Liver (tissue), 3 donors: ENCODE results near the gene TRPM8.
A peak's percentile ranks its signal among the peaks of the same experiment; 100 is the strongest.

ENCODE experiments used
- CTCF ChIP-seq: fragments of 150-350 bp; IDR thresholded peaks from 2 replicates; pipeline ENCODE4 v1.5.1; 2017; ENCODE audit warnings: improper control_type of control experiment, low read depth, low read length; ENCODE audit not compliant: missing input control
- HNF4A ChIP-seq, 2 donors: conservative IDR thresholded peaks; 2 replicates each; pipeline ENCODE4 v1.6.1; 2016; ENCODE audit warnings: antibody characterized with exemption in 2 of 2, mild to moderate bottlenecking in 2 of 2
- JUND ChIP-seq, 2 donors: IDR thresholded peaks; 2 replicates each; pipeline ENCODE4 v1.6.1; 2016; ENCODE audit warnings: antibody characterized with exemption in 2 of 2
- ZBTB33 ChIP-seq: IDR thresholded peaks from 2 replicates; pipeline ENCODE4 v1.6.1; 2016; ENCODE audit warnings: antibody characterized with exemption
- donor health status: healthy.
- donor health status: healthy.

- TF ChIP-seq JUND (IDR thresholded peaks at IDR 0.05) (no peak), HNF4A (conservative IDR thresholded peaks at IDR 0.05) (peak; percentile 50 to 64), CTCF (no peak), ZBTB33 (no peak)
These were observed 73.2 kb downstream of the TRPM8 start for GRCh38 chr2:233990261-233990798.
